ENCODE results near the gene BPI. TPM values are rescaled to one million over a fixed set of nuclear protein-coding genes. Genes with fewer than 3 reads are reported as not detected.

BPI gene
- total RNA-seq, 4 donors from 2014 or later: 0.22 to 0.40 TPM; not detected in 2

DNA sequence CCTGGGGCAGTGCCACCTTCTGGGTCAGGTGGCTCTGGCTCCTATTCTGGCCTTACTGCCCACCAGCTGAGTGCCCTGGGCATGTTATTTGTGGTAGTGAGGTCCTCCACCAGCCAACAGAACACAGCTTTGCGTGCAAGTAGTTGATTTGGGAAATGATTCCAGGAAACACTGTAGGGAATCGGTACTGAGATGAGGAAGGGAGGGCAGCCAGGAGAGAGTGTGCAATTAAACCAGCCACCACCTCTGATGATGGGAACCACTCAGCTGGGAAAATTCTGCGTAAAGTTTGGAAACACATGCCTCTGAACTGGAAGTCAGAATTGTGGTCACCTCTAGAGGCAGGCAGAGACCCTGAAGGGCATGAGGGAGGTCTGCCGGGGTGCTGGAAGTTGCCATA lies 42.8 kb downstream of the BPI start:
- no peak for TF ChIP-seq POLR2A (IDR thresholded peaks at IDR 0.05)
- TF ChIP-seq, protein P1, sequence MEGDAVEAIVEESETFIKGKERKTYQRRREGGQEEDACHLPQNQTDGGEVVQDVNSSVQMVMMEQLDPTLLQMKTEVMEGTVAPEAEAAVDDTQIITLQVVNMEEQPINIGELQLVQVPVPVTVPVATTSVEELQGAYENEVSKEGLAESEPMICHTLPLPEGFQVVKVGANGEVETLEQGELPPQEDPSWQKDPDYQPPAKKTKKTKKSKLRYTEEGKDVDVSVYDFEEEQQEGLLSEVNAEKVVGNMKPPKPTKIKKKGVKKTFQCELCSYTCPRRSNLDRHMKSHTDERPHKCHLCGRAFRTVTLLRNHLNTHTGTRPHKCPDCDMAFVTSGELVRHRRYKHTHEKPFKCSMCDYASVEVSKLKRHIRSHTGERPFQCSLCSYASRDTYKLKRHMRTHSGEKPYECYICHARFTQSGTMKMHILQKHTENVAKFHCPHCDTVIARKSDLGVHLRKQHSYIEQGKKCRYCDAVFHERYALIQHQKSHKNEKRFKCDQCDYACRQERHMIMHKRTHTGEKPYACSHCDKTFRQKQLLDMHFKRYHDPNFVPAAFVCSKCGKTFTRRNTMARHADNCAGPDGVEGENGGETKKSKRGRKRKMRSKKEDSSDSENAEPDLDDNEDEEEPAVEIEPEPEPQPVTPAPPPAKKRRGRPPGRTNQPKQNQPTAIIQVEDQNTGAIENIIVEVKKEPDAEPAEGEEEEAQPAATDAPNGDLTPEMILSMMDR (IDR thresholded peaks at IDR 0.05): no peak
- H3K27me3 ChIP-seq: no peaks in the 10 kb centered on the region
- no peaks in the 10 kb centered on the region for H3K36me3 ChIP-seq
- intact Hi-C loops (cut with DNase I): no loop called here
- H3K9me3 ChIP-seq: no peaks in the 10 kb centered on the region
- DNase-seq: no peak
- H3K4me1 ChIP-seq: no peaks in the 10 kb centered on the region
- no peak overlapping the region for H3K4me3 ChIP-seq (replicated peaks in 1 of 3)
- H3K27ac ChIP-seq: peak overlapping the region in 1 of 3 donors; percentile 17
- 70 to 78% methylated on average over 4 of the region's 4 CpGs for WGBS, 2 donors

DNA sequence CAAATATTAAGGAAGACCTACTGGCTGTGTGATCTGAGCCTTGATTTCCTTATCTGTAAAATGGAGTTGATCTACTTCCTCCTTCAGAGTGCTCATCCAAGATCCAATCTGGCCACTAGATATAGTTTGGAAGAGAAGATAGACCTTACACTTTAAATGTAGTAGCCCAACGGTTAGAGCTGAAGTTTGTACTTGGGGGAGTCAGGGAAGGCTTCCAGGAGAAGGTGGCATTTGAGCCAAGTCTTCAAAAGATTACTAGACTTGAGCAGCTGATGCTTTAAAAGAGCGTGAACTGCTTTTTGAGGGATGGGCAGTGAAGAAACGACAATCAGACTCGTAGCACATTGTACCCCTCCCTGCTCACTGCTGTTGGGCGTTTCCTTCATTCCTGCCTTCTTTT lies 45.9 kb downstream of the BPI start:
- Histone ChIP-seq H3K27me3 (no peaks in the 10 kb centered on the region), H3K36me3 (no peaks in the 10 kb centered on the region), H3K4me1 (no peaks in the 10 kb centered on the region), H3K9me3 (no peaks in the 10 kb centered on the region), H3K27ac (no peak overlapping the region), H3K4me3 (replicated peaks in 1 of 3) (no peak overlapping the region)
- TF ChIP-seq, protein P1 (IDR thresholded peaks at IDR 0.05): no peak
- no peak for TF ChIP-seq POLR2A (IDR thresholded peaks at IDR 0.05)
- no peak for DNase-seq
- 79% methylated on average over 5 of the region's 5 CpGs for WGBS, 2 donors
- intact Hi-C loops (cut with DNase I): no loop called here

DNA sequence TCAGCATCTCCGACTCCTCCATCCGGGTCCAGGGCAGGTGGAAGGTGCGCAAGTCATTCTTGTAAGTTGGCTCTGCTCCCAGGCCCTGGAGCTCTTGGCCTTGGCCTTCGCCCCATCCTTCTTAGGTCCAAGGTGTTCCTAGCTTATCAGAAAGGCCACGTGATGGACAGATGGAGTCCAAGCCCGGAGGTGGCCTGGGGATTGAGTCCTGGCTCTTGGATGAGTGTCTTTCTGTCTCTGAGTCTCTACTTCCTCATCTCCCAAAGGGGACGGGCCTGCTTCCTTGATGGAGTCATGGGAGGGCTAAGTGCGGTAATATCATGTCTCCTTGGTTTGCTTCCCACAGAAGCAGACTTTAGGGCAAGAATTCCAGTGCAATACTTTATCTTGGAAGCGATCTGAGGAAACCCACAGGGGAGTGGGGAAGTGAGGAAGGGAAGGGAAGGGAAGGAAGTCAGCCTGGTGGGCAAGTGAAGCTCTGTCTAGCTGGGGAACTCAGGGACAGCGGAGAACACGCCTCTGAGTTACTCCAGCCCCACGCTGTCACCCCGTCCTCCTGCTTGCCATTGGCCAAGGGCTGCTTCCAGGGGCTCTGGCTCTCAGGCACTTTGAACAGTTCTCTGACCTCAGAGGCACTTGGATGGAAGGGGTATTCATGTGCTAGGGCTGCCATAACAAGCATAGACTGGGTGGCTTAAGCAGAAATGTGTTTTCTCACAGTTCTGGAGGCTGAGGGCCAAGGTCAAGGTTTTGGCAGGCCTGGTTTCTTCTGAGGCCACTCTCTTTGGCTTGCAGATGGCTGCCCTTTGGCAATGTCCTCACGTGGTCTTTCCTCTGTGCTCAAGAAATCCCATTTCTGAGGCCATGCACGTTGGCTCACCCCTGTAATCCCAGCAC lies 47.2 kb downstream of the BPI start:
- Histone ChIP-seq H3K27ac (peak overlapping the region in 1 of 3 donors; percentile 27), H3K4me1 (no peaks in the 10 kb centered on the region), H3K9me3 (no peaks in the 10 kb centered on the region), H3K36me3 (no peaks in the 10 kb centered on the region), H3K27me3 (no peaks in the 10 kb centered on the region), H3K4me3 (replicated peaks in 1 of 3) (no peak overlapping the region)
- WGBS, 2 donors: 64 to 67% methylated on average over 15 of the region's 15 CpGs
- intact Hi-C loops (cut with DNase I): no loop called here
- peak; percentile 32 to 35 for DNase-seq
- no peak for TF ChIP-seq POLR2A (IDR thresholded peaks at IDR 0.05)
- TF ChIP-seq, protein P1 (IDR thresholded peaks at IDR 0.05): no peak

- intact Hi-C loops (cut with DNase I): no loop called here
- no peaks in the 10 kb centered on the region for H3K27me3 ChIP-seq
- no peaks in the 10 kb centered on the region for H3K4me1 ChIP-seq
- no peak for DNase-seq
- no peak overlapping the region for H3K27ac ChIP-seq
- H3K36me3 ChIP-seq: no peaks in the 10 kb centered on the region
- no peaks in the 10 kb centered on the region for H3K9me3 ChIP-seq
- 50 to 63% methylated on average over 7 of the region's 7 CpGs for WGBS, 2 donors
- H3K4me3 ChIP-seq (replicated peaks in 1 of 3): no peak overlapping the region
- TF ChIP-seq, protein P1 (IDR thresholded peaks at IDR 0.05): no peak
- TF ChIP-seq POLR2A (IDR thresholded peaks at IDR 0.05): no peak
These were observed 49.4 kb downstream of the BPI start for GRCh38 chr20:38353316-38353715.

- H3K27ac ChIP-seq: no peak overlapping the region
- no peaks in the 10 kb centered on the region for H3K27me3 ChIP-seq
- no peak for DNase-seq
- no peaks in the 10 kb centered on the region for H3K9me3 ChIP-seq
- no peaks in the 10 kb centered on the region for H3K4me1 ChIP-seq
- no peak overlapping the region for H3K4me3 ChIP-seq (replicated peaks in 1 of 3)
- no peak for TF ChIP-seq POLR2A (IDR thresholded peaks at IDR 0.05)
- TF ChIP-seq, protein P1 (IDR thresholded peaks at IDR 0.05): no peak
- no peaks in the 10 kb centered on the region for H3K36me3 ChIP-seq
- intact Hi-C loops (cut with DNase I): no loop called here
- 86 to 87% methylated on average over 5 to 10 of the region's 10 CpGs for WGBS, 2 donors
These were observed 50.3 kb downstream of the BPI start for GRCh38 chr20:38354227-38354626.
